HG03095 (cell line): Measurements from ENCODE around the gene SLC16A10.
"Not testable (repeated sequence)": the region's sequence is repeated elsewhere in the genome, so short reads cannot be mapped to it uniquely, and the experiment has no call there.

Experiments
- ATAC-seq: cut with Tn5 transposase; IDR thresholded peaks from one replicate; pipeline ENCODE4 v1.9.1; 2021; ENCODE audit warnings: moderate library complexity; ENCODE audit not compliant: unreplicated experiment

The SLC16A10 gene

GRCh38 chr6:111087106-111087835 lies at the start of gene SLC16A10:
Gene SLC16A10 (plus strand): TSS chr6:111087503. CDS start chr6:111087753, 250 bp downstream.
- peak; percentile 91 for ATAC-seq

- ATAC-seq: peak; percentile 69
Measured at GRCh38 chr6:111038534-111039252, 48.6 kb upstream of the SLC16A10 start.

GRCh38 chr6:111041917-111042316 lies 45.4 kb upstream of the SLC16A10 start:
- ATAC-seq: no peak

DNA sequence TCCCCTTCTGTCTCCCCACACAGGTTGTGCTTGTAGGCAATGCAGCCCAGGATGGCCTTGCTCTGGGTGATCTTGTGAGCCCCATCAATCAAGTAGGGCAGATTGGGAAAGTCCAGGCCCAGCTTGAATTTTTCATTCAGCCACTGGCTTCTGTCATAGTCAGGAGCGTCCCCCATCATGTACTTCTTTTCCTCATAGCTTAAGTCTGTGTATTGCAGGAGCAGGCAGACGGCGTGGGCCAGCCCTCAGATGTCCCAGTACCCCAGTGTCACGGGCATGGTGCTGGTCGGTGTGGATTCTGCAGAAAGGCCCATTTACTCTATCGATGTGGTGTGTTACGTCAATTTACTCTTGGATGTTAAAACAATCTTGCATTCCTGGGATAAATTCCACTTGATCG lies 40.1 kb upstream of the SLC16A10 start:
- no peak for ATAC-seq

DNA sequence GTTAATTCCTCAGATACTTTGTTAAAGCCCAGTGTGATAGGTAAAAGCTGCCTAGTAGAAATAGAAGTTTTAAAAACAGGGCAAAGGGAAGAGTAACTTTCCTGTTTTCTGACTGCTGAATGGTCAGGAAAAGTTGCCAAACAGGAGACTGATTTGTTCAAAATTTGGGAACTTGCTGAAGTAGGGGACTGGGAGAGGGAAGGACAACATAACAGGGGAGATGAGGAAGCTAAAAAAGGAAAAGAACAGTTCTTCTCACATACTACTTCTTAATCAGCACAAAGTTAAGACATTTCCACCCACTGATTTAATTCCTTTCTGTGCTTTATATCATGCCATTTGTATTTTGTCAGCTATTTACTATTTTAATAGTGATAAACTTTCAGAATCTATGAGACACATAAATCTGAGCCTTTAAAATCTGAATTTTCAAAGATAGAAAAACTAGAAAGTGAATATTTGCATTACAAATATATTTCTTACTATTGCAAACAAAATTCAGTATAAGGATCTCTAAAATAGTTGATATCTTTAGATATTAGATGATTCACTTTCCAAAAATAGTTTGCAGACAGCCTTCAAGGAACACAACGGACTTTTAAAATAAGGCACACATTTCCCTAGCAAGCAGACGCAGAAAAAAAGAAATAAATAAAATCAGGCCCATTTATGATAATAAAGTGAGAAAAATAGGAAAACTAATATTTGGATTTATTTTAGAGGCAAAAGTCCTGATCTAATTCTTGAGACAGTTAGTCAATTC lies 36.9 kb upstream of the SLC16A10 start:
- ATAC-seq: no peak

- ATAC-seq: no peak
Measured at GRCh38 chr6:111052171-111052570, 35.1 kb upstream of the SLC16A10 start.

DNA sequence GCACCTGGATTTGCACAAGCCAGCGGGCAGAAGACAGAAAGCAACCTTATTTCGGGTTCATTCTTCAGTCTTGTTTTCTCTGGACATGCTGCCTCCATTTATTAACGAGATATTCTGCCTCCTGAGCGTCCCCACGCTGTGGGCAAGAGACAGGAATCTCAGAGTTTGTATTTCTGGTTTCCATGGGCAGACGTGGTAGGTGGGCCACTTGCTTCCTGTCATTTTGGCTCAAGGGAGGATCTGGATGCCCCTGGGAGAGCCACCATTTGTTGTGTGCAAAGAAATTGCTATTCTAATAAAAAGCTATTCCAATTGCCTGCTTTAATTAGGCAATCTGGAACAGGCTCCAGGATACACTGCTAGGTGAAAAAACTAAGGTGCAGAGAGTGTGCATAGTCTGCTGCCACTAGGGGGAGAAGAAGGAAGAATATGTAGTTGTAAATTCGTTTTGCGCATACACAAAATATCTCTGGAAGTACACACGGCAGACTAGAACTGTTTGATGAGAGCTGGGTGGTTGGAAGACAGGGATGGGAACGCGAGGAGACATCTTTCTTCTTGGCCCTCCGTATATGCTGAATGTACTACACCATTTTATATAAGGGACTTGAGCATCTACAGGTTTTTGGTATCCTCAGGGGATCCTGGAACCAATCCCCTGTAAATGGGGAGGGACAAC lies 30.1 kb upstream of the SLC16A10 start:
- no peak for ATAC-seq

- ATAC-seq: no peak
Measured at GRCh38 chr6:111061508-111061907, 25.8 kb upstream of the SLC16A10 start.

- ATAC-seq: not testable (repeated sequence)
Measured at GRCh38 chr6:111061985-111062384, 25.3 kb upstream of the SLC16A10 start.

- not testable (repeated sequence) for ATAC-seq
Measured at GRCh38 chr6:111062860-111063259, 24.4 kb upstream of the SLC16A10 start.

DNA sequence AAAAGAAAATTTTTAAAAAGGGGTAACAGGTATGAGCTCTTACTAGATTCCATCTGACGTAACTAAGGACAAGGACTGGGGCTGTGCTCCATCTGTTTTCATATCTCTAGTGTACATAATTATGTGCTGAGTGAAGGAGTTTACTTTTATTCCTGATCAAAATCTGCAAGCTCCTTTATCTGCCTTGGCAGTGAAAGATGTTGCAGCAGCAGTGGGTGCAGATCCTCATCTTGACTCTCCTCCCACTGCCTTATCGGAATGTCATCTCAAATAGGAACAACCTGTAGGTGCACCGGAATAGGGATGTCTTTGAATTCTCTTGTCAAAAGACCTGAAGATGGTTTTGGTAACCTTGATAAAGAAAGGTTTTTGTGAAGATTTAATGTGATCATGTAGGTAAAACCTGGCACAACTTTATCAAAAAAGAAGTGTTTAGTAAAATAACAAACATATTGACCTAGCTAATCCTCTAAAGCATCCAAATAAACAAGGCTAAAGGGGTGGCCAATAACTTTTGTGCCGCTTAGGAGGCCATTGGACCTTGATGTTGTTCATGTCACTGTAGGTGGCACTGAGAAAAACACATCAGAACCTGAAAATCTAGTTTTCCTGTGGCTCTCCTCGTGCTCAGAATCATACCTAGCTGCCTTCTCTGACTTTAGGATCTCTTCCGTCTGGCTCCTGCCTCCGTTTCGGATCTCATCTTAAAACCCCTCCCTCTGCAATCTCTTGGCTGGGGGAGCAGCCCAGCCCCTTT lies 19.0 kb upstream of the SLC16A10 start:
- no peak for ATAC-seq

DNA sequence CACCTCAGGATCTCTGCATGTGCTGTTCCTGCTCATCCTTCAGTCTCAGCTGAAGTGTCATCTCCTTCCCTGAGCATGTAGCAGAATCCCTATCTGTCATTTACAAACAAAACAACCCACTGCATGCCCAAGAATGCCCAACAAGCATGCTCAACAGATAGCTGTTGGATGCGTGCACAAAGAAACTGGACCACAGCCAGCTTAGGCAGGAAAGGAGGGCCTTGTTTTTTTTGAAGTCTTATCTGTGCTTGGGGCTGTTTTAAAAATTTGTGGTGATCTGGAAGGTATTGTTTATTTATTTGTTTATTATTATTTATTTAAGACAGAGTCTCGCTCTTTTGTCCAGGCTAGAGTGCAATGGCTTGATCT lies 18.5 kb upstream of the SLC16A10 start:
- ATAC-seq: no peak

DNA sequence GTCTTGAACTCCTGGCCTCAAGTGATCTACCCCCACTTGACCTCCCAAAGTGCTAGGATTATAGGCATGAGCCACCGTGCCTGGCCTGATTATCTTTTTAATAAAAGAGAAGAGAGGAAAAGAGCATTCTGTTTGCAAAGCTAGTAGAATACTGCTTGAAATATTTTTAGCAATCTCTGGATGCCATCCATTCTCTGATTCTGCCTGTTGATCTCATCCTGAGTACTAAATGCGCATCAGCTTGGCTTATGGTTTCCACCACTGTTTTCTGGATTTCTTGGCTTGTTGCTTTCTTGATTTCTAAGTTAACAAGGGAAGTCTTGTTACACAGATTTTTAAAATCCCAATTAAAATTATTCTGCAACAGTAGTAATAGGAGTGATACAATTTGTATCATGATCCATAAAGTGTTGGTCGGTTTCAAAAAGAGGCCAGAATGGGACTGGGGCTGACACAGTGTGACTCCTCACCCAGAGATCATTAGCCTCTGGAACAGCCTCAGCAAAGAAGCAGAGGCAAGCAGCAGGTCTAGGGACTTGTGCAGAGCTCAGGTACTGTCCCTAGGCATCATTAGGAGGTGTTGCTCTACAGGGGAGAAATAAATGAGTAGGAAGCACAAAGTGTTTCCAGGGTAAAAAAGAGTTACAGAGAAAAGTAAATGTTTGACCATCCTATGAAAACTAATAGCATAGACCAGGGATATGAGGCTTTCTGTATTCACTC lies 17.8 kb upstream of the SLC16A10 start:
- no peak for ATAC-seq

GRCh38 chr6:111070105-111071005 lies 16.9 kb upstream of the SLC16A10 start:
- no peak for ATAC-seq

DNA sequence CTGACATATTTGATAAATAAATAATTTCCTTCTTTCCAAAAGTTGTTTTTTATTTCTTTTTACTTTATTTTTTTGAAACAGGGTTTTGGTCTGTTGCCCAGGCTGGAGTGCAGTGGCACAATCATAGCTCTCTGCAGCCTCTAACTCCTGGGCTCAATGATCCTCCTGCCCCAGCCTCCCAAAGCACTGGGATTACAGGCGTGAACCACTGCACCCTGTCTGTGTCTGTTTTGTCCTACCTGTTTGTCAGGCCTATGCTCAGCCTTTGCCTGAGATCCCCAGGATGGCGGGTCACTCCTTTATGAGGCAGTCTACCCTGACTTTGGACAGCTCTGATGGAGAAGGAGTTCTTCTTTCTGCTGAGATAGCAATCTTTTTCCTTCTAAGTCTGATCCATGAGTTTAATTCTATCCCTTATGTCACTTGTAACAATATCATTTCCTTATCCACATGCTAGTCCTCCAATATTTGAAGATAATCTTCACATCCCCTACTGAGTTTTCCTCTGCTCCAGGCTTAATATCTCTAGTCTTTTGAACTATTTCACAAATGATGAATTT lies 14.4 kb upstream of the SLC16A10 start:
- no peak for ATAC-seq

- no peak for ATAC-seq
Measured at GRCh38 chr6:111074311-111074710, 13.0 kb upstream of the SLC16A10 start.

DNA sequence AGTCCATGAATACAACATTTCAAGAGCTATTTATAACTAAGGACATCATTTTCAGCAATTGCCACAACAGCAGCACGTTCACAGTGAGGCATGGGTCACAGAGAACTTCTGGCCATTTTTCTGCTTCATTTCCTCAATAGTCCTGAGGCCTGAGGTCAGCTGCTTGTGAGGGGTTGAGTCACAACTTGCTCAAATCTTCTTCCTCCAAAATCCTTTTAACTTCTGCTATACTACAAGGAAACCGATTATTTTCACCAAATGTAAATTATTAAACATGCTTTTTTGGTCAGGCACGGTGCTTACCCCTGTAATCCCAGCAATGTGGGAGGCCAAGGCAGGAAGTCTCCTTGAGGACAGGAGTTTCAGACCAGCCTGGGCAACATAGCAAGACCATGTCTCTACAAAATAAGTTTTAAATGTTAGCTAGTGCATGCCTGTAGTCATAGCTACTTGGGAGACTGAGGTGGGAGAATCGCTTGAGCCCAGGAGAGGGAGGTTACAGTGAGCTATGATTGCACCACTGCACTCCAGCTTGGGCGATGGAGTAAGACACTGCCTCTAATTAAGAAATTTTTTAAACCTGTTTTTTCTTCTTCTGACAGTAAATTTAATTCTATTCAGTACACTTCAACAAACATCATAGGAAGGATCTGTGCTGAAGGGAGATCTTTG lies 11.1 kb upstream of the SLC16A10 start:
- ATAC-seq: no peak

DNA sequence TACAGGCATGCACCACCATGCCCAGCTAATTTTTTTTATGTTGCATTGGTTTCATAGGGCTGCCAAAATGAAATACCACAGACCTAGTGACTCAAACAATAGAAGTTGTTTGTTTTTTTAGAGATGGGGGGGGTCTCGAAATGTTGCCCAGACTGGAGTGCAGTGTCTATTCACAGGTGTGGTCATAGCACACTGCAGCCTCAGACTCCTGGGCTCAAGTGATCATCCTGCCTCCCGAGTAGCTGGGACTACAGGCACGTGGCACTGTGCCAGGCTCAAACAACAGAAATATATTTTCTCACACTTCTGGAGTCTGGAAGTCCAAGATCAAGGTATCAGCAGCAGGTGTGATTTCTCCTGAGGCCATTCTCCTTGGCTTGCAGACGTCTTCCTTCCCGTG lies 6.6 kb upstream of the SLC16A10 start:
- no peak for ATAC-seq
